Uterus (tissue), 4 donors: Measurements from ENCODE around the gene WBP2. TPM values are rescaled to one million over a fixed set of nuclear protein-coding genes. Genes with fewer than 3 reads are reported as not detected.

Experiments
- DNase-seq, 2 donors: peaks; one replicate each; pipeline ENCODE4 v3.0.0-alpha.2; 2019 to 2020
- H3K27ac ChIP-seq, 2 donors: fragments of 200-600 bp; sonication (generic); 1 replicate in 1 of 2; 2 replicates in 1 of 2; pipeline ENCODE4 v1.5.1; 2016 to 2018
- H3K27me3 ChIP-seq, 2 donors: fragments of 200-600 bp; sonication (generic); one replicate each; pipeline ENCODE4 v1.5.1; 2018 to 2019; ENCODE audit warnings: control low read depth in 1 of 2
- H3K36me3 ChIP-seq, 2 donors: fragments of 200-600 bp; sonication (generic); one replicate each; pipeline ENCODE4 v1.5.1; 2019; ENCODE audit warnings: control low read depth in 1 of 2
- H3K4me1 ChIP-seq, 2 donors: fragments of 200-600 bp; sonication (generic); one replicate each; pipeline ENCODE4 v1.5.1; 2018 to 2019; ENCODE audit warnings: control low read depth in 1 of 2
- H3K4me3 ChIP-seq, 2 donors: fragments of 200-600 bp; sonication (generic); 1 replicate in 1 of 2; 2 replicates in 1 of 2; pipeline ENCODE4 v1.5.1; 2018 to 2019; ENCODE audit warnings: mild to moderate bottlenecking in 1 of 2
- H3K9me3 ChIP-seq, 2 donors: fragments of 200-600 bp; sonication (generic); one replicate each; pipeline ENCODE4 v1.5.1; 2019; ENCODE audit warnings: control low read depth in 1 of 2
- CTCF ChIP-seq, 4 experiments: fragments of 200-600 bp in 2 of 4; fragments of 450-650 bp in 2 of 4; sonication (generic) in 2 of 4; IDR thresholded peaks; one replicate each; pipeline ENCODE4 v1.5.1; 2016 to 2019; ENCODE audit warnings: antibody characterized with exemption in 4 of 4, mild to moderate bottlenecking in 2 of 4, moderate library complexity in 1 of 4
- POLR2A ChIP-seq, 2 donors: fragments of 450-650 bp; IDR thresholded peaks; one replicate each; pipeline ENCODE4 v1.6.1; 2016; ENCODE audit warnings: antibody characterized with exemption in 2 of 2, mild to moderate bottlenecking in 1 of 2, moderate library complexity in 1 of 2
- intact Hi-C: fragments of 100-400 bp; cut with DNase I; formaldehyde crosslinking; loops from one replicate; pipeline ENCODE4 v1.15.1; 2023; ENCODE audit warnings: low total_unique reads
- total RNA-seq, 4 donors: library from RNA; depleted of rRNA in 3 of 4; stranded (reverse); fragments of >200 nt in 3 of 4; gene quantifications; one replicate each; pipeline versions ENCODE4 v1.1.0 to v1.2.4, GENCODE V29; 2014 to 2023
- donor health status: DM: yes; HTN: yes; CAD: no.

Gene WBP2
- total RNA-seq, 4 donors from 2014 or later, result 19.7 to 115 (median 34.5) TPM

- no peak overlapping the region for H3K4me3 ChIP-seq
- H3K4me1 ChIP-seq, result no peaks in the 10 kb centered on the region
- no peak overlapping the region for H3K27ac ChIP-seq
- TF ChIP-seq POLR2A (IDR thresholded peaks at IDR 0.05) (no peak), CTCF (IDR thresholded peaks at IDR 0.05) (no peak)
- no peaks in the 10 kb centered on the region for H3K27me3 ChIP-seq
- no peaks in the 10 kb centered on the region for H3K36me3 ChIP-seq
- no peaks in the 10 kb centered on the region for H3K9me3 ChIP-seq
- DNase-seq, result no peak
- intact Hi-C loops, result no loop called here
These were observed 19.5 kb downstream of the WBP2 start for GRCh38 chr17:75835654-75835987.

- intact Hi-C loops, result no loop called here
- H3K4me3 ChIP-seq, result no peak overlapping the region
- TF ChIP-seq CTCF (IDR thresholded peaks at IDR 0.05), result no peak
- no peak for TF ChIP-seq POLR2A (IDR thresholded peaks at IDR 0.05)
These were observed 20.0 kb downstream of the WBP2 start for GRCh38 chr17:75834928-75835653.

GRCh38 chr17:75834279-75834920 lies 20.7 kb downstream of the WBP2 start:
- Histone ChIP-seq H3K27ac (no peak overlapping the region), H3K27me3 (no peaks in the 10 kb centered on the region), H3K36me3 (no peaks in the 10 kb centered on the region), H3K4me3 (no peak overlapping the region), H3K4me1 (no peaks in the 10 kb centered on the region), H3K9me3 (no peaks in the 10 kb centered on the region)
- no peak for DNase-seq
- intact Hi-C loops, result no loop called here
- TF ChIP-seq POLR2A (IDR thresholded peaks at IDR 0.05) (no peak), CTCF (IDR thresholded peaks at IDR 0.05) (no peak)

More at GRCh38 chr17:75834928-75835653, 20.0 kb downstream of the WBP2 start:
- Histone ChIP-seq H3K4me1 (no peaks in the 10 kb centered on the region), H3K27me3 (no peaks in the 10 kb centered on the region), H3K27ac (no peak overlapping the region), H3K36me3 (no peaks in the 10 kb centered on the region), H3K9me3 (no peaks in the 10 kb centered on the region)
- peak in 1 of 2 donors; percentile 49 for DNase-seq

- TF ChIP-seq CTCF (IDR thresholded peaks at IDR 0.05) (no peak), POLR2A (IDR thresholded peaks at IDR 0.05) (no peak)
- no peaks in the 10 kb centered on the region for H3K9me3 ChIP-seq
- no peak overlapping the region for H3K4me3 ChIP-seq
- peak overlapping the region; percentile 22 to 25 for H3K27ac ChIP-seq
- no peak for DNase-seq
- H3K4me1 ChIP-seq, result no peaks in the 10 kb centered on the region
- H3K27me3 ChIP-seq, result no peaks in the 10 kb centered on the region
- intact Hi-C loops, result no loop called here
- H3K36me3 ChIP-seq, result no peaks in the 10 kb centered on the region
These were observed 22.3 kb downstream of the WBP2 start for GRCh38 chr17:75832652-75833400.

GRCh38 chr17:75832164-75832651 lies 22.9 kb downstream of the WBP2 start:
- H3K4me1 ChIP-seq, result no peaks in the 10 kb centered on the region
- intact Hi-C loops, result no loop called here
- no peaks in the 10 kb centered on the region for H3K9me3 ChIP-seq
- peak overlapping the region; percentile 22 to 25 for H3K27ac ChIP-seq
- H3K4me3 ChIP-seq, result no peak overlapping the region
- no peaks in the 10 kb centered on the region for H3K36me3 ChIP-seq
- TF ChIP-seq CTCF (IDR thresholded peaks at IDR 0.05), result no peak
- no peak for TF ChIP-seq POLR2A (IDR thresholded peaks at IDR 0.05)
- DNase-seq, result peak; percentile 48 to 49
- no peaks in the 10 kb centered on the region for H3K27me3 ChIP-seq
